K562 (cell line): ENCODE results near the gene PDE9A. TPM values are rescaled to one million over a fixed set of nuclear protein-coding genes. Genes with fewer than 3 reads are reported as not detected.

Experiments used
- HMGN3 ChIP-seq: IDR thresholded peaks from 2 replicates; pipeline ENCODE4 v1.6.1; 2011; ENCODE audit warnings: borderline replicate concordance, low read depth, mild to moderate bottlenecking, mixed read lengths, low read length; ENCODE audit not compliant: insufficient read length; ENCODE audit errors: extremely low read depth
- NR0B1 ChIP-seq: fragments of 450-650 bp; IDR thresholded peaks from one replicate; pipeline ENCODE4 v1.6.1; 2018; ENCODE audit warnings: mild to moderate bottlenecking, moderate library complexity; ENCODE audit not compliant: partially characterized antibody
- PURB ChIP-seq: sonication (generic); formaldehyde crosslinking; IDR thresholded peaks from 2 replicates; pipeline ENCODE4 v1.9.0; 2021; ENCODE audit warnings: low read depth, mild to moderate bottlenecking, missing genetic modification reagents
- ZNF280B ChIP-seq: fragments of 250-450 bp; sonication (Bioruptor Pico); IDR thresholded peaks from 2 replicates; pipeline ENCODE4 v1.5.1; 2021; ENCODE audit warnings: mild to moderate bottlenecking
- polyA plus RNA-seq, 8 experiments: library from polyadenylated mRNA; depleted of rRNA in 4 of 8; stranded (reverse) in 5 of 8; unstranded in 3 of 8; fragments of >200 nt; fragmentation: Nextera tagmentation in 2 of 8; fragmentation: Illumina TruSeq in 1 of 8; extraction: Ambion mirVana in 2 of 8; extraction: Trizol in 1 of 8; gene quantifications; 2 replicates each; pipeline versions ENCODE4 v1.2.1 to v1.2.3, GENCODE V29; 2011 to 2014; ENCODE audit warnings: inconsistent platforms in 1 of 8, missing spikeins in 1 of 8
- total RNA-seq, 7 experiments: library from RNA; depleted of rRNA in 6 of 7; stranded (reverse); fragments of >200 nt in 6 of 7; fragmentation: Illumina TruSeq in 2 of 7; extraction: Trizol in 2 of 7; gene quantifications; 2 replicates each; pipeline versions ENCODE4 v1.2.1 to v1.2.3, GENCODE V29; 2011 to 2021; ENCODE audit warnings: low replicate concordance in 1 of 7
- TF ChIP-seq, protein P1 (sequence below): sonication (generic); formaldehyde crosslinking; IDR thresholded peaks from 2 replicates; pipeline ENCODE4 v1.8.0; 2022; ENCODE audit warnings: mild to moderate bottlenecking, missing genetic modification reagents
- TF ChIP-seq, protein P2 (sequence below): IDR thresholded peaks from 3 replicates; pipeline ENCODE4 v1.6.1; 2011; ENCODE audit warnings: borderline replicate concordance, mild to moderate bottlenecking, moderate library complexity; ENCODE audit not compliant: insufficient read length; ENCODE audit errors: extremely low read depth

Gene PDE9A
- total and polyA plus RNA-seq, 9 of the 15 experiments (the other 6 are each of a cell fraction or from before 2014, with no cell fraction given): 0.07 to 0.27 TPM; not detected in 7

DNA sequence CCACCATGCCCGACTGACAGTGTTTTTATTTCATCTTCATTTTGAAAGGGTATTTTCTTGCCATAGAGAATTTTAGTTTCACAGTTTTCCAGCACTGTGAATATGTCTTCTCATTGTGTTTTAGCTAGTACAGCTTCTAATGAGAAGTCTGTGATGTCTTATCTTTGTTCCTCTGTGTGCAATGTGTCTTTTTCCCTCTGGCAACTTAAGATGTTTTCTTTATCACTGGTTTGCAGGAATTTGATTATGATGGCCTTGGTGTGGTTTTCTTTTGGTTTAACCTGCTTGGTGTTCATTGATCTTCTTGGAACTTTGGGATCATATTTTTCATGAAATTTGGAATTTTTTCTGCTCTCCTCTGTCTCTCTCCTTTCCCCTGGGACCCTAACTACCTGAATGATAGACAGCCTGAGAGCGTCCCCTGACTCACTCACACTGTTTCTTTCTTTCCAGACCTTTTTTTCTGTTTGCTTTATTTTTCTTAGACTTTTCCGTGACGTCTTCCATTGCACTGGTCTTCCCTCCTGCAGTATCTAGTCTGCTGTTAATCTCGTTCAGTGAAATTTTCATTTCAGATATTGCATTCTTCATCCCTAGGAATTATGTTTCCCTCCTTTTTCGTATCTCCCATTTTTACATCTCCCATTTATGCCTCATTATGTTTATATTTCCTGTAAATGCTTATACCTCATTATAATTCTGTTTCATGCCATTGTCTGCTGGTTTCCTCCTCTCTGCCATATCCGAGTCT, 48.5 kb downstream of the PDE9A start (continued):
- TF ChIP-seq NR0B1: no peak
- TF ChIP-seq, protein P1, sequence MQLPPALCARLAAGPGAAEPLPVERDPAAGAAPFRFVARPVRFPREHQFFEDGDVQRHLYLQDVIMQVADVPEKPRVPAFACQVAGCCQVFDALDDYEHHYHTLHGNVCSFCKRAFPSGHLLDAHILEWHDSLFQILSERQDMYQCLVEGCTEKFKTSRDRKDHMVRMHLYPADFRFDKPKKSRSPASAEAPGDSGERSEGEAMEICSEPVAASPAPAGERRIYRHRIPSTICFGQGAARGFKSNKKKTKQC (CRISPR knock-in tag): no peak
- no peak for TF ChIP-seq ZNF280B (CRISPR knock-in tag)
- TF ChIP-seq HMGN3: no peak
- no peak for TF ChIP-seq PURB
- TF ChIP-seq, protein P2, sequence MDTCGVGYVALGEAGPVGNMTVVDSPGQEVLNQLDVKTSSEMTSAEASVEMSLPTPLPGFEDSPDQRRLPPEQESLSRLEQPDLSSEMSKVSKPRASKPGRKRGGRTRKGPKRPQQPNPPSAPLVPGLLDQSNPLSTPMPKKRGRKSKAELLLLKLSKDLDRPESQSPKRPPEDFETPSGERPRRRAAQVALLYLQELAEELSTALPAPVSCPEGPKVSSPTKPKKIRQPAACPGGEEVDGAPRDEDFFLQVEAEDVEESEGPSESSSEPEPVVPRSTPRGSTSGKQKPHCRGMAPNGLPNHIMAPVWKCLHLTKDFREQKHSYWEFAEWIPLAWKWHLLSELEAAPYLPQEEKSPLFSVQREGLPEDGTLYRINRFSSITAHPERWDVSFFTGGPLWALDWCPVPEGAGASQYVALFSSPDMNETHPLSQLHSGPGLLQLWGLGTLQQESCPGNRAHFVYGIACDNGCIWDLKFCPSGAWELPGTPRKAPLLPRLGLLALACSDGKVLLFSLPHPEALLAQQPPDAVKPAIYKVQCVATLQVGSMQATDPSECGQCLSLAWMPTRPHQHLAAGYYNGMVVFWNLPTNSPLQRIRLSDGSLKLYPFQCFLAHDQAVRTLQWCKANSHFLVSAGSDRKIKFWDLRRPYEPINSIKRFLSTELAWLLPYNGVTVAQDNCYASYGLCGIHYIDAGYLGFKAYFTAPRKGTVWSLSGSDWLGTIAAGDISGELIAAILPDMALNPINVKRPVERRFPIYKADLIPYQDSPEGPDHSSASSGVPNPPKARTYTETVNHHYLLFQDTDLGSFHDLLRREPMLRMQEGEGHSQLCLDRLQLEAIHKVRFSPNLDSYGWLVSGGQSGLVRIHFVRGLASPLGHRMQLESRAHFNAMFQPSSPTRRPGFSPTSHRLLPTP: no peak
